Ishikawa (cell line): ENCODE results near the gene TTPAL.

ENCODE experiments used
- CEBPB ChIP-seq: IDR thresholded peaks from 2 replicates; pipeline ENCODE4 v1.6.1; 2012
- CREB1 ChIP-seq: IDR thresholded peaks from 2 replicates; pipeline ENCODE4 v1.6.1; 2012; ENCODE audit warnings: low read depth
- EGR1 ChIP-seq: IDR thresholded peaks from 2 replicates; pipeline ENCODE4 v1.6.1; 2012
- EP300 ChIP-seq: IDR thresholded peaks from 2 replicates; pipeline ENCODE4 v1.6.1; 2012; ENCODE audit warnings: borderline replicate concordance
- FOXM1 ChIP-seq: IDR thresholded peaks from 2 replicates; pipeline ENCODE4 v1.6.1; 2012; ENCODE audit warnings: low read depth, borderline replicate concordance
- NFIC ChIP-seq: IDR thresholded peaks from 2 replicates; pipeline ENCODE4 v1.6.1; 2012
- RAD21 ChIP-seq: IDR thresholded peaks from 2 replicates; pipeline ENCODE4 v1.6.1; 2012; ENCODE audit warnings: low read depth
- TAF1 ChIP-seq: IDR thresholded peaks from 2 replicates; pipeline ENCODE4 v1.6.1; 2012; ENCODE audit warnings: low read depth, mild to moderate bottlenecking
- TCF12 ChIP-seq: IDR thresholded peaks from 2 replicates; pipeline ENCODE4 v1.6.1; 2012; ENCODE audit warnings: low read depth
- TEAD4 ChIP-seq: IDR thresholded peaks from 2 replicates; pipeline ENCODE4 v1.6.1; 2012
- YY1 ChIP-seq: IDR thresholded peaks from 2 replicates; pipeline ENCODE4 v1.6.1; 2012; ENCODE audit warnings: low read depth
- TF ChIP-seq, protein P1 (sequence below): IDR thresholded peaks from 2 replicates; pipeline ENCODE4 v1.6.1; 2012; ENCODE audit warnings: low read depth, mild to moderate bottlenecking
- TF ChIP-seq, protein P2 (sequence below): IDR thresholded peaks from 2 replicates; pipeline ENCODE4 v1.6.1; 2012
- TF ChIP-seq, protein P3 (sequence below): IDR thresholded peaks from 2 replicates; pipeline ENCODE4 v1.6.1; 2012

DNA sequence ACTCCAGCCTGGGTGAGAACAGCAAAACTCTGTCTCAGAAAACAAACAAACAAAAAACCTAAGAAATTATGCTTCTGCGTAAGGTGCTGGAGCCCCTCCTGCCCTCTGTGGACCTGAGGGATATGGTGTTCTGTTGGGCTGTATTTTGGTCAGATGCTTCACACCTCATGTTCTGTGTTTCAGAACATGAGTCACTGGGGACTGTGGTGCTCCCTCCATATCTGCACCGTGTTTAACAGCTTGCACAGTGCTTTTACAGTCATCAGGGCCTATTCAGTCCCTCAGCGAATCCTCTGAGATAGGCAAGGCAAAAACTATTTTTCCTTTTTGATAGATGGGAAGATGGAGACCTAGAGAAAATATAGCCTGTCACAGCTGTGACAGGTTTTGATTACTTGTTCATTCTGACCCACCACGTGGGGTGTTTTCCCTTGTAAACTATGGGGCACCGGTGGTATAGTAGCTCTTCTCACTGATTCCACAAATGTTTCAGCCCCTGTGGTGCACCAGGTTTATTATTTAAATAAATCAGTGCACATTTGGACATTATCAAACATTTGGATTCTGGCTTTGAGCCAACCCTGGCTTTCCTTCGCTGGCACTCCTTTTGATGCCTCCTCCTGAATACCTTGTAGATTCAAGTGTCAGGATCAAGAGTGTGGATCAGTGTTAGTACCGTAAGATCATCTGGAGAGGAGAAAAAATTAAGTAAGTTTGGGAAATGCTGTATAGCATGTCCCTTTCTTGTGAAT lies 9.6 kb downstream of the TTPAL start:
- no peak for TF ChIP-seq TAF1
- no peak for TF ChIP-seq CREB1
- TF ChIP-seq FOXM1: no peak
- no peak for TF ChIP-seq EP300
- no peak for TF ChIP-seq YY1
- TF ChIP-seq EGR1: no peak
- no peak for TF ChIP-seq CEBPB
- no peak for TF ChIP-seq RAD21
- TF ChIP-seq, protein P1, sequence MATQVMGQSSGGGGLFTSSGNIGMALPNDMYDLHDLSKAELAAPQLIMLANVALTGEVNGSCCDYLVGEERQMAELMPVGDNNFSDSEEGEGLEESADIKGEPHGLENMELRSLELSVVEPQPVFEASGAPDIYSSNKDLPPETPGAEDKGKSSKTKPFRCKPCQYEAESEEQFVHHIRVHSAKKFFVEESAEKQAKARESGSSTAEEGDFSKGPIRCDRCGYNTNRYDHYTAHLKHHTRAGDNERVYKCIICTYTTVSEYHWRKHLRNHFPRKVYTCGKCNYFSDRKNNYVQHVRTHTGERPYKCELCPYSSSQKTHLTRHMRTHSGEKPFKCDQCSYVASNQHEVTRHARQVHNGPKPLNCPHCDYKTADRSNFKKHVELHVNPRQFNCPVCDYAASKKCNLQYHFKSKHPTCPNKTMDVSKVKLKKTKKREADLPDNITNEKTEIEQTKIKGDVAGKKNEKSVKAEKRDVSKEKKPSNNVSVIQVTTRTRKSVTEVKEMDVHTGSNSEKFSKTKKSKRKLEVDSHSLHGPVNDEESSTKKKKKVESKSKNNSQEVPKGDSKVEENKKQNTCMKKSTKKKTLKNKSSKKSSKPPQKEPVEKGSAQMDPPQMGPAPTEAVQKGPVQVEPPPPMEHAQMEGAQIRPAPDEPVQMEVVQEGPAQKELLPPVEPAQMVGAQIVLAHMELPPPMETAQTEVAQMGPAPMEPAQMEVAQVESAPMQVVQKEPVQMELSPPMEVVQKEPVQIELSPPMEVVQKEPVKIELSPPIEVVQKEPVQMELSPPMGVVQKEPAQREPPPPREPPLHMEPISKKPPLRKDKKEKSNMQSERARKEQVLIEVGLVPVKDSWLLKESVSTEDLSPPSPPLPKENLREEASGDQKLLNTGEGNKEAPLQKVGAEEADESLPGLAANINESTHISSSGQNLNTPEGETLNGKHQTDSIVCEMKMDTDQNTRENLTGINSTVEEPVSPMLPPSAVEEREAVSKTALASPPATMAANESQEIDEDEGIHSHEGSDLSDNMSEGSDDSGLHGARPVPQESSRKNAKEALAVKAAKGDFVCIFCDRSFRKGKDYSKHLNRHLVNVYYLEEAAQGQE: no peak
- TF ChIP-seq, protein P2, sequence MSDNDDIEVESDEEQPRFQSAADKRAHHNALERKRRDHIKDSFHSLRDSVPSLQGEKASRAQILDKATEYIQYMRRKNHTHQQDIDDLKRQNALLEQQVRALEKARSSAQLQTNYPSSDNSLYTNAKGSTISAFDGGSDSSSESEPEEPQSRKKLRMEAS: no peak
- no peak for TF ChIP-seq TCF12
- 0 out of 2 replicates have a peak, but pooled peaks have one; percentile 17 for TF ChIP-seq NFIC
- no peak for TF ChIP-seq TEAD4
- TF ChIP-seq, protein P3, sequence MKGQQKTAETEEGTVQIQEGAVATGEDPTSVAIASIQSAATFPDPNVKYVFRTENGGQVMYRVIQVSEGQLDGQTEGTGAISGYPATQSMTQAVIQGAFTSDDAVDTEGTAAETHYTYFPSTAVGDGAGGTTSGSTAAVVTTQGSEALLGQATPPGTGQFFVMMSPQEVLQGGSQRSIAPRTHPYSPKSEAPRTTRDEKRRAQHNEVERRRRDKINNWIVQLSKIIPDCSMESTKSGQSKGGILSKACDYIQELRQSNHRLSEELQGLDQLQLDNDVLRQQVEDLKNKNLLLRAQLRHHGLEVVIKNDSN: no peak
